G401 (cell line): ENCODE results near the gene CA12. TPM values are rescaled to one million over a fixed set of nuclear protein-coding genes. Genes with fewer than 3 reads are reported as not detected.
"Not testable (repeated sequence)": the region's sequence is repeated elsewhere in the genome, so short reads cannot be mapped to it uniquely, and the experiment has no call there.

ENCODE experiments used
- DNase-seq: peaks from one replicate; pipeline ENCODE4 v3.0.0-alpha.2; 2015; ENCODE audit warnings: low spot score
- in situ Hi-C: cut with HindIII; loops from 2 replicates; pipeline ENCODE4 v1.10.0; 2016; ENCODE audit warnings: low sequenced_read_pairs, mixed read lengths
- total RNA-seq: library from RNA; depleted of rRNA; stranded (reverse); fragments of >200 nt; shearing (Covaris generic); gene quantifications from 2 replicates; pipeline ENCODE4 v1.2.3, GENCODE V29; 2014; rRNA removed

Gene CA12
- 3.8 and 7.9 TPM in 2 replicates for total RNA-seq

DNA sequence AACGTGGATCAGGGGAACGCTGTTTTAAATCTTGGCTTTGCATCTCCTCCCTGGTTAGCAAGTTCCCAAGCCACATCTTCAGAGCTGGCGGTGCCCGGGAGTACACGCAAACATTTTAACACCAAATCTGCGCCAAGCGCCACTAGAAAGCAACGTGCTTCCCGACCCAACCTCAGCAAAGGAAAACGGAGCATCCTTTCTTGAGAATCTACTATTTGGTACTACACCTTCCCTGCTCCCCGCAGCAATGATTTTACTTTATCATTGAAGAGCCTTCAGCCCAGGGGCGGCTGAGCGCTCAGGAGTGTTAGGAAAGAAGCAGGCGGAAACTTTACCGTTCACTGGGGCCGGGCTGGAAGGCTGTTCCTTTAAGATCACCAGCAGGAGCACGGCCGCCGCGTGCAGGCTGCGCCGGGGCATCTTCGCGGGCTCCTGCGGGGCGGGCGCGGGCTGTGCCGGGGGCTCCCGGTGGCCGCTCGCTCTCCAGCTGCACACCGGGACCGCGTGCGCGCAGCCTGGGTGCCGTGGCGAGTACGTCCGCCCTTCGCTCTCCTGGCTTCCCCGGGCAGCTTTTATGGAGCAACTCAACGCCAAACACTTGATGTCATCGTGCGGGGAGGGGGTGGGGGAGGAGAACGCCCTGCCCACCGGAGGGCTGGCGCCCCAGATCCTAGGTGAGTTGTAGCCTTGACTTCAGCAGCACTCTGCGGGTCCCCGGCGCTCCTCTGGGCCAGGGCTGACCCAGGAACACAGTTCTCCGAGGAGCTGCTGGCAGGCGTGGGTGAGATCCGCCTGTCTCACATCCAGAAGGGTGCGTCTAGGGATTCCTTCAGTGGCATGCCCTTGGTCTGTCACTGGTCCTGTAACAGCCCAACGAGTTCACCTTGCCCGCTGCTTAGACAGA lies at the start of gene CA12:
Gene CA12, minus strand, starts transcription at position 546 of the 904 bp plus-strand sequence. Its CDS starts 126 bp downstream, at position 420.
- DNase-seq, result peak; percentile 29
- in situ Hi-C loops, result no loop called here

DNA sequence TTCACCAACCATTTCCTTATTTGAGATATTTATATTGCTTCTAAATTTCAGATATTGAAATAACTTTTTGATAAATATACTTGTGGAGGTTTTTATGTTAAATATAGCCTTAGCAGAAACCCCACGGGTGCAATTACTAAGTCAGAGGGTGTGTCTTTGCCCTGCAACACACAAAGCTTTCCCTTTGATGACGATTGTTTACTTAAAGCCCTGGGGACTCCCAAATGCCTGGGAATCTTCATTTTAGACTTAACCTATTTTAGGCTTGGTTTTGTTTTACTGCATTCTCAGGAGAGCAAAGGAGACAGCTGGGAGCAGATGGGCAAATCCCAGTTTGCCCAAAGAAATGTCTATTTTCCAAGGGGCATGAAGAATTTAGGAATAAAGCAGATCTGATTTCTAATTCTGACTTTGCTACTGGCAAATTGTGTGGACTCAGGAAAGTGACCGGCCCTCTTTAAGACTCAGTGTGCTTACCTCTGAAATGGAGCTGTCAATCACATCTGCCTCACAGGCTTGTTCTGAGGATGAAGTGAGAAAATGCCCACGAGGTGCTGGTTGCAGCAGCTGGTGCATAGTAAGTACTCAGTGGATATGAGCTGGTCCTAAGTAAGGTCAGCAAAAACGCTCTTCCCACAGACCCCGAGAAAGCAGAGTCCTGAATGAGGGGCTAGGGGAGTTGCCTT lies 49.3 kb upstream of the CA12 start:
- in situ Hi-C loops, result no loop called here
- DNase-seq, result no peak

DNA sequence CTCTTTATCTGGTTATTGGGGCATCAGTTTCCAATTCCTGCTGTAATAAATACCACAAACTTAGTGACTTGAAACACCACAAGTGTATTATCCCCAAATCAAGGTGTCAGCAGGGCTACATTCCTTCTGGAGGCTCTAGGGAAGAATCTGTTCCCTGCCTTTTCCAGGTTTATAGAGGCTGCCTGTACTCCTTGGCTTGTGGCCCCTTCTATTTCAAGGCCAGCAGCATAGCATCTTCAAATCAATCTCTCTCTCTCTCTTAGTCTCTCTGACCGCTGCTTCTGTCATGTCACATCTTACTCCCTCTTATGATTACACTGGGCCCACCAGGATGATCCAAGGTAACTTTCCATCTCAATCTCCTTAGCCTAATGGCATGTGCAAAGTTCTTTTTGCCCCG lies 44.9 kb upstream of the CA12 start:
- DNase-seq, result no peak
- in situ Hi-C loops, result no loop called here

DNA sequence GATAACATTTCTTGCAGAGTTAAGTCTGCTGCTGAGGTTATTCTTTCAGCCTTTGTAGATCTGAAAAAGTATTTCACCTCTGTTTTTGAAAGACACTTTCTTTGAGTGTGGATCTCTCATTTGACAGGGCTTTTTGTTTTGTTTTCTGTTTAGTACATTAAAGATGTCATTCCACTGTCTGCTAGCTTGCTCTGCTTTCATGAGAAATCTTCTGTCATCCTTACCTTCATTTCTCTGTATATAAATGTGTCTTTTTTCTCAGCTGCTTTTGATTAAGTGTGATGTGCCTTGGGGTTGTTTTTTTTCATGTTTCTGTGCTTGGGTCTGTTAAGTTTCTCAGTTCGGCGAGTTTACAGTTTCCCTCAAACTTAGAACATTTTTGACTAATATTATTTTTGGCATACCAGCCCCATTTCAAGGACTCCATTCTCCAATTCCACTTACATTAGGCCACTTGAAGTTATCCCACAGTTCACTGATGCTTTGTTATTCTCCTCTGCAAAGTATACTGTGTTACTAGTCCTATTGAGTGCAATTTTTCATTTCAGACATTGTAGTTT lies 43.9 kb upstream of the CA12 start:
- in situ Hi-C loops, result no loop called here
- DNase-seq, result no peak

DNA sequence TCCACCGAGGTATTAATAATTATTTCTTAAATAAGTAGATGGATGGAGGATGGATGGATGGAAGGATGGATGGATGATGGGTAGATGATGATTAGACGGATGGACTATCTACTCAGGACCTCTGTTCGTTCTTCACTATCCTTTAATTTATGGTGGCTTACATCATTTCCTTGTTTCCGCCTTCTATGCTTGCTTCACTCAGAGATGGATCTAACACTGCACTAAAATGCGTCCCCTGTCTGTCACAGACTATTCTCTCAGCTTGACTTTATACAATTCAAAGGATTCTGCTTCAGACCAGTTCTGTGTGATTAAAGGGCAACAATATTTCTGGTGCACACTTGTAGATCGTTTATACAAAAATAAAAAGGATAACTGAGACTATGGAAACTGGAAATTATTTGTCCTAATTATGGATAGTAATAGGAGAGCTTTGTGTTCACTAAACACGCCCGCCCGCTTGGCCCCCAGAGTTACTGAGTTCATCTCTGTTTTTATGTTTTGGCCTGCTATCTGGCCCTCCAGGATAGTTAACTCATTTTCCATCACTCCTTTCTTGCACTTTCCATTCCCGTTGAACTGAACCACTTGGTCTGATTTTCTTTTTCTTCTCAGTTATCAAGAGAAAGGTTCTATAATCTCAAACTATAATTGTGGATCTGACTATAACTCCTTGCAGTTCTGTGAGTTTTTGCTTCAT lies 41.4 kb upstream of the CA12 start:
- in situ Hi-C loops, result no loop called here
- DNase-seq, result no peak

DNA sequence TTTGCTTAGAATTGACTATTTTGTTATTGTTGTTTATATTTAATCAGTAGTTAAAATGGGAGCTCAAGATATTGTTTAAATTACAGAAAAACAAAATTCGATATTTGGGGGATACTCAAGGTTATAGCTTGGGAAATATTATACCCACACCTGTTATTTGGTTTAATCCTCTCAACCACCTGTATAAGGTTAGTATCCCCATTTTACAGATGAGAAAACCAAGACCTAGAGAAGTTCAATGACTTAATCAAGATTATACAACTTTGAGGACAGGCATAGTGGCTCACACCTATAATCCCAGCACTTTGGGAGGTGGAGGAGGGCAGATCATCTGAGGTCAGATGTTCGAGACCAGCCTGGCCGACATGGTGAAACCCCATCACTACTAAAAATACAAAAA lies 39.8 kb upstream of the CA12 start:
- in situ Hi-C loops, result no loop called here
- DNase-seq, result no peak

DNA sequence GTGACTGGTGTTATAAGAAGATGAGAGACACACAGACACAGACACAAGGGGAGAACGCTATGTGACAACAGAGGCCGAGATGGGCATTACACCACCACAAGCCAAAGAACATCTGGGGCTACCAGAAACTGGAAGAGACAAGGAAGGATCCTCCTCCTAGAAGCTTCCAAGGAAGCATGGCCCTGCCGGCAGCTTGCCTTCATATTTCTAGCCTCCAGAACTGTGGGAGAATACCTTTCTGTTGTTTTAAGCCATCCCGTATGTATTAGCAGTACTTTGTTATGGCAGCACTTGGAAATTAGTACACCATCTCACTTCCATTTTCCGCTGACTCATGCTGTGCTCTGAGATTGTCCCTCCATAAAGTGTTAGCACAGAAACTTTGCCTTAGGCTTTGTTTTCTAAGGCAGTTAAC lies 38.7 kb upstream of the CA12 start:
- no peak for DNase-seq
- in situ Hi-C loops, result no loop called here

DNA sequence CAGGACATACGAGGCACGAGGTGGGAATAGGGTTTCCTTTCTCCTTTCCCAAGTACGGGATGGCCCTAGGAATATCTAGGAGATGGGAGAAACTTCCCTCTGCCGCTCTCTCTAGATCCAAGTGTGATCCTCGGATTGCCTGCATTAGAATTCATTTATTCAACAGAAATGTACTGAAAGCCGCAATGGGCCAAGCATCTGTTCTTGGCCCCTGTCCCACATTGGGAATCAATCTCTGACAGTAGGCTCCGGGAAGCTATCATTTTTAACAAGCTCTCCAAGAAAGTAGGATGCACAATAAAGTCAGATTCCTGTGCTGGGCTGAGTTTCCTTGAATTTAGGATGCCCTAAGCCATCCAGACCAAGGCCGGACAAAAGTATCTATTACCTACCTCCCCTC lies 37.2 kb upstream of the CA12 start:
- in situ Hi-C loops, result no loop called here
- no peak for DNase-seq

DNA sequence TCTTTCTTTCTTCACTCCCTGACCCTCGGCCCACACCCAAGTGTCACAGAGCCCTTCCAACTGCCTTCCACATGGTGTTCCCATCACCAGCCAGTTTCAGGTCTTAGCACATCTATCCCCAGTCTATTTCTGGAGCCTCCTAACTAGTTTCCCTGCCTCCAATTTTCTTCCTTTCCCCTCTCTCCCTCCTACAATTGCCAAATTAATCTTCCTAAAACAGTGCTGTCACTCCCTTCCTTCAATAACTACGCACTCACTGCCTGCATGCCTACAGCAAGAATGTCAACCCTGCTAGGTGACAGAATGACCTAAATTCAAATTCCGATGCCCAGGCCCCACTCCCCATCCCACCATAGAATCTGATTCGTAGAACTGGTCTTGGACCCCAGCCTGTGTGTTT lies 36.1 kb upstream of the CA12 start:
- in situ Hi-C loops, result no loop called here

DNA sequence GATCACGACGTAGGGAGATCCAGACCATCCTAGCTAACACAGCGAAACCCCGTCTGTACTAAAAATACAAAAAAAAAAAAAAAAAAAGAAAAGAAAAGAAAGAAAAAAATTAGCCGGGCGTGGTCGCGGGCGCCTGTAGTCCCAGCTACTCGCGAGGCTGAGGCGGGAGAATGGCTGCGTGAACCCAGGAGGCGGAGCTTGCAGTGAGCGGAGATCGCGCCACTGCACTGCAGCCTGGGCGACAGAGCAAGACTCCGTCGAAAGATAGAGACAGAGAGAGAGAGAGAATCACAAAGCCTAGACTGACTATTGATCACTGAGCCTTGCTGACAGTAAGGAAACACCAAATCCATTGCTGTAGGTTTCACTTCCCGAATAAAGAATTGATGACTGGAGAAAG lies 35.6 kb upstream of the CA12 start:
- in situ Hi-C loops, DNase-seq: not testable (repeated sequence)

More for the DNA sequence above, 36.1 kb upstream of the CA12 start:
- no peak for DNase-seq

DNA sequence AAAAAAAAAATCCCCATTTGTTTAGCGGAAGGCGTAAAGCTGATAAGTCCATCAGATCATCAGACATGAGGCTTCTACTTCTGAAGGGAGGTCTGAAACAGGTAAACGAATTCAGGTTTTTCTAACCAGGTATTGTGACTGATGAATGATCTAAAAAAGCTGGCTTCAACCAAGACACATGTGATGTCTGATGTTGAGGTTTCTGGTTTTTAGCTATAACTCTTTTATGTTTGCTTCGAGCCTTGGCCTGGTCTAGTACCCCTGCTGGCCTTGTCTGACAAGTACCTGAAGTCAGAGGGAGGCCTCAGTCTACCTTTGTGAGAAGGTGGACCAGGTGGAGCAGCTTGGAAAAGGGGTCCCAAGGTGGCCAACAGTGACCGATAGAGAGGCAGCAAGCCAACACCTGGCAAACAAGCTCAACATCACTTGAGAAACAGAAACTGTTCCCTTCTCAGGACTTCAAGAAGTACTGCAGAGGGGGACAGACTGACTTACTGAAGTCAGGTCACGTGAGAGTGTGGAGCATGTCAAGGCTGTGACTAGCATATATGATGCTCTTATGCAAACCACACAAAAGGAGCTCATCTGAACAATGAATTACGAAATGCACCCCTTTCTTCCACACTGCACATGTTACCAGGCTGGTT lies 33.0 kb upstream of the CA12 start:
- no peak for DNase-seq

DNA sequence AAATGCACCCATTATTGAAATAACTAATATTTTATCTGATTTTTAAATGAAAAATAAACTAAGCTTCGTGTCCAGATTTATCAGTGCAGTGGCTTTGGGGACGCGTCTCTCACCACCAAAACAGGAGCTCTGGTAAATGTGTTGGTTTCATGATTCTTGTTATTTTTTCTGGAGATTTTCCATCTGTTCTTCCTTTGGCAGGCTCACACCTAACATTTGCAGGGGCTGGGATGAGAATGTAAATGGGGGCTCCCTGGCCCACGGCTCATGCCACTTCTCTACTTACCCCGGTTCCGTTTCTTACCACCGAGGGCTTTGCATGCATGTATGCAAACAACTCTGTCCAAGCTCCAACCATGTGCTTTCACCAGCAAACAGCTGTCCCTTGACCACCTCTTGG lies 30.9 kb upstream of the CA12 start:
- in situ Hi-C loops, result no loop called here

More for the DNA sequence above, 33.0 kb upstream of the CA12 start:
- in situ Hi-C loops, result no loop called here

DNA sequence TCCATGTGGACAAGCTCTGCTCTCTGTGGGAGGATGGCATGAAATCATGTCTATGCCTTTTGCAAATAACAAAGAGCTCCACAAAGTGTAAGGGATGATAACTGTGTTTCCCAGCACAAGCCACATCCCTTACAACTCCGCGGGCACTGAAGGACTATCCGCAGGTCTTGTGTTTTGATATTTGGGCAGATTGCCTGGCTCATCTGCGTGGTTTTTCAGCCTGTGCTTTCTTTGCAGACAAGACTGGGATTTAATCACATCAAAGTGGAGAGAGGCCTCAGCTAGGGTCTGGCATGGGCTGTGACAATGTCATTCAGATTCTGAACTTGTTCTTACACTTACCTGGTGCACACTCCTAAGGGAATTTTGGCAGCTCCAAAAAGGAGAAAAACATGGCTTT lies 30.2 kb upstream of the CA12 start:
- in situ Hi-C loops, result no loop called here
- no peak for DNase-seq

More for the DNA sequence above, 30.9 kb upstream of the CA12 start:
- no peak for DNase-seq

DNA sequence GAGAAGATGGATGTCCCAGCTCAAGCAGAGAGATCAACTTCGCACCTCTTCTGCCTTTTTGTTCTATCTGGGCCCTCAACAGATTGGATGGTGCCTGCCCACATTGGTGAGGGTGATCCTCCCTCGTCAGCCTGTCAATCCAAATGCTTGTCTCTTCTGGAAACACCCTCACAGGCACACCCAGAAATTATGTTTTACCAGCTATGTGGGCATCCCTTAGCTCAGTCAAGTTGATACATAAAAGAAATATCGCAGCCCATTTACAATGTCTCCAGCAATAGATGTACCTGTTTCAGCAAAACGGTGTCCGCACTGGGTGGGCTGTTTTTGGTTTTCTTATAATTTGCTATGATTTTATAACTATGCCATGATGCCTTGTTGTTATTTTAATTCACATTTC lies 27.5 kb upstream of the CA12 start:
- DNase-seq, result no peak
- in situ Hi-C loops, result no loop called here

DNA sequence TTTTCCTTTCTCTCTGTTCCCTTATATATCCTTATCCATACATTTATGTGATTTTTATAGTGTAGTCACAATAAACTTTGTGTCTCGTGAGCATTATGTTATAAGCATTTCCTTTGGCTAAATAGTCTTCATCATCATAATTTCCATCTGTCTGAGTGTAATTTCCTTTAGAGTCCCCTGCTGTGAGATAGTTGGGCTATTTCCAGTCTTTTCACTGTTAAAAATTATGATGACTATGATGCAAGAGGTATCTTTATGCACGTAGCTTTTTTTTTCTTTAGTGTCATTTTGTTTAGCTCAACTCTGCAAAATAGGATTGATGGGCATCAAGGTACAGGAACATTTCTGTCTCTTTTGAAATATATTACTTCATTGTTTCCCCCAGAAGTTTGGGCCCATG lies 26.9 kb upstream of the CA12 start:
- DNase-seq, result peak; percentile 30
- in situ Hi-C loops, result no loop called here

DNA sequence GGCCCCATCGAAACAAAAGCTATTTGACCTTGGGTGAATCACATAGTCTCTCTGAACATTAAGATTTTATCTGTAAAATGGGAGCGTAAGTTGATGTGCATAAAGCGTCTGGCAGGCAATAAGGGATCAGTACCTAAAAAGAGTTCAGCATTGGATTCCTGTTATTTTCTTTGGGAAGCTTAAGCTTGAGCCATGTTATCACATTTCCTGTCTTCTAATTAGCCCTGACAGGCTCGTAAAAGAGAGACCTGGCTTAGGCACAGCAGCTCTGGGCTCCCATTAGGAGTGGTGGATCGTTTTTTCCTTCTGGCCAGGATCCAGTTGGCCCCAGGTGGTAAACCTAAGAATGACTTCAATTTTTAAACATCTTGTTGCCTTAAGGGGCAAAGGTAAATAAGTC lies 26.0 kb upstream of the CA12 start:
- DNase-seq, result no peak
- in situ Hi-C loops, result no loop called here

DNA sequence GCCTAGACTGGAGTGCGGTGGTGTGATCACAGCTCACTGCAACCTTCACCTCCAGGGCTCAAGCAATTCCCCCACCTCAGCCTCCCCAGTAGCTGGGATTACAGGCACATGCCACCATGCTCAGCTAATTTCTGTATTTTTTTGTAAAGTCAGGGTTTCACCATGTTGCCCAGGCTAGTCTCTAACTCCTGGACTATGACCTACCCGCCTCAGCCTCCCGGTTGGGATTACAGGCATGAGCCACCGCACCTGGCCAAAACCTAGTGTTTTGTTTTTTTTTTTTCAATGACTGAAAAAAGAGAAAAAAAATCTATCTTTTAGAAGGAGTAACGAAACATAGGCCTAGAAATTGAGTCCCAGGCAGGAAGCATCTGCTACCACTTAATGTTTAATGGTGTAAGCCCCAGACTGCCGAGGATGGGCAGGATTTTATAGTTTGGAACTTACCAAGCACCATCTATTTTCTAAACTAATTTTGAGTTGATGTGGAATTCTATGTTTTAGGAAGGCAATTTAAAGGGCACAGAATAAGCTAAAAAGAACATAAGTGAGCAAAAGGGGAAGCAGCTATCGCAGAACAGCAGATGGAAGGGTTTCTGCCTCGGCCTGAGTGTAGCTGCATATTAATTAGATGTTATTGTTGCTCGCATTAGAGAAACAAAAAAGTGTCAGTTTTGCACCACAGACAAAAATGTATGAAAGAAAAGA lies 24.2 kb upstream of the CA12 start:
- in situ Hi-C loops, result no loop called here

DNA sequence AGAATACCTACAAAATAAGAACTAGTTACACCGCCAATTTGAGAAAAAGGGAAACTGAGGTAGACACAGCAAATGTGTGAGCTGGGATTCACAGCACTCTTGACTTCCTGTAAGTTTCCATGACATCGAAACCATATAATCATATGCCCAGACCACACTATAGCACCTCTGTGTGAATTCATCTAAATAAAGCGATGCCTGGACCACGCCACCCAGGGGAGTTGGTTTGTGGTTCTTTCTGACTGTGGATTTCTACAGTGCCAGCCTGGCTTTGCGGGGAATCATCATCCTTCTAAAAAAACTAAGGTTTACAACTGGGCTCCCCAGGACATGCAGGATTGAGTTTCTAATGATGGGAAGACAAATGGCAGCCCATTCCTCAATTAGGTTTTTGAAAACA lies 23.5 kb upstream of the CA12 start:
- DNase-seq, result no peak
- in situ Hi-C loops, result no loop called here

More for the DNA sequence above, 24.2 kb upstream of the CA12 start:
- no peak for DNase-seq
